SK-MEL-5 (cell line): ENCODE data around the gene CYP27C1. TPM values are rescaled to one million over a fixed set of nuclear protein-coding genes. Genes with fewer than 3 reads are reported as not detected.
"Not testable (repeated sequence)": the region's sequence is repeated elsewhere in the genome, so short reads cannot be mapped to it uniquely, and the experiment has no call there.

Source experiments
- DNase-seq: peaks from one replicate; pipeline ENCODE4 v3.0.0-alpha.2; 2016; ENCODE audit warnings: low read depth, low spot score
- in situ Hi-C: cut with HindIII; loops from 2 replicates; pipeline ENCODE4 v1.10.0; 2016; ENCODE audit warnings: low sequenced_read_pairs, high pct_unique_total_duplicates, low pct_unique_long_range_greater_than_20kb
- total RNA-seq: library from RNA; depleted of rRNA; stranded (reverse); fragments of >200 nt; shearing (Covaris generic); gene quantifications from 2 replicates; pipeline ENCODE4 v1.2.3, GENCODE V29; 2014

CYP27C1 gene
- total RNA-seq, 1 experiment from 2014 or later = 0.26 TPM

- in situ Hi-C loops = no loop called here
- DNase-seq = no peak
Observed at GRCh38 chr2:127163921-127164320, 56.2 kb downstream of the CYP27C1 start.

DNA sequence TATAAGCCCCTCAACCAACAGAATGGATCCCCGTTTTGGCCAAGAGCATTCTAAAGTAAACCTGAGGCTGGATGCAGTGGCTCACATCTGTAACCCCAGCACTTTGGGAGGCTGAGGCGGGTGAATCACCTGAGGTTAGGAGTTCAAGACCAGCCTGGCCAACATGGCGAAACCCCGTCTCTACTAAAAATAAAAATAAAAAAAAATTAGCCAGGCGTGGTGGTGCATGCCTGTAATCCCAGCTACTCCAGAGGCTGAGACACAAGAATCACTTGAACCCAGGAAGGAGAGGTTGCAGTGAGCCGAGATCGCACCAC is 57.1 kb downstream of the CYP27C1 start:
- DNase-seq, in situ Hi-C loops: not testable (repeated sequence)

- in situ Hi-C loops = no loop called here
- DNase-seq = no peak
Observed at GRCh38 chr2:127162261-127163089, 57.6 kb downstream of the CYP27C1 start.

- in situ Hi-C loops = no loop called here
- DNase-seq = no peak
Observed at GRCh38 chr2:127161176-127162136, 58.6 kb downstream of the CYP27C1 start.

DNA sequence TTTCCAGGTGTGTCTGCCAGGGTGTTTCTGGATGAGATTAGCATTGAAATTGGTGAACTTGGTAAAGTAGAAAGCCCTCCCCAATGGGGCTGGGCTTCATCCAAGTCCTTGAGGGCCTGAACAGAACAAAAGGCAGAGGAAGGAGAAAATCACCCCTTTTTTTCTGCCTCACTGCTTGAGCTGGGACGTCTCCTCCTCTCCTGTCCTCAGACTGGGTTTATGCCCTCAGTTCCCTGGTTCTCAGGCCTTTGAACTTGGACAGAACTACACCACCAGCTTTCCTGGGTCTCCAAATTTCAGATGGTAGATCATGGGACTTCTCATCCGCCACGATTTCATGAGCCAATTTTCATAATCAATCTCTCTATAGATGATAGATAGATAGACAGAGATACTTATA is 59.4 kb downstream of the CYP27C1 start:
- in situ Hi-C loops = no loop called here
- DNase-seq = no peak

DNA sequence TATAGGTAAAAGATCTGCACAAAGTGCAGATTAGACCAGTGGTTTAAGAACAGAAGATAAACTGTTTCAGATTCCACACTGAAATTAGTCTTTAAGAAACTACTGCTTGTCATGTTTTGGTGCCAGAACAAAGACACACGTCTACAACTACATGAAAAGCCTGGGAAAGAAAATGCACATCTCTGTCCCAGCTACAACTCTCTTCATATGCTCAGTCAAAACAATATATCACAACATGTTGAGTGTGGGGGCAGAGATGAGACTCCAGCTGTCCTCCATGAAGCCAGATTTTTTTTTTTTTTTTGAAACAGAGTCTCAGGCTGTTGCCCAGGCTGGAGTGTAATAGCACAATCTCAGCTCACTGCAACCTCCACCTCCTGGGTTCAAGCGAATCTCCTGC is 60.6 kb downstream of the CYP27C1 start:
- in situ Hi-C loops = no loop called here
- no peak for DNase-seq

DNA sequence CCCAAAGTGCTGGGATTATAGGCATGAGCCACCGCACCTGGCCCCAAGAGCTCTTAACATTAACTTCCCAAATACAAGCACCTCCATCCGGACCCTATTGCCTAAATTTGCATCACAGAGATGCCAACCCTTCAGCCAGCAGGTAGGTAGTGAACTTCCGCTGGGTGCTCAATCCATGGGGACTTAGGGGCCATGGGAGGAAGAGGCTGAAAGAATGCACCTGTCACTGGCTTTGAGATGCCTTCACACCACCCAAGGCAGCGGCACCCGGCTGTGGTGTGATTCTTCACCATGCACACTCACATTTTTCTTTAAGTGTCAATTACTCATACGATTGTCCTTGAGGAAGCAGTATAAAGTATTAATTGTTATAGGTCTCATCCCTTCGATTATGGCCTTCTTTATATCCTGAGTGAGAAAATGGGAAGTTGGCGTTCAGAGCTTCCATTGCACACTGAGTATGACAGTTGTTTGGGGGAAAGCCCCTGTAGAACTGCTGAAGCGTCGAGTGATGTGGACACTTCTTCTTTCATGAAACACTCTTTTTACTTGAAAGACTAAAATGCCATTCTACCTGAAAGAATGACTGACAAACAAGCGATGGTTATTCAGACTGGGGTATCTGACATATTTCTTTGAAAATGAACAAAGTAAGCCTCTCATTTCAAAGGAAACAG is 61.3 kb downstream of the CYP27C1 start:
- DNase-seq = no peak
- in situ Hi-C loops = no loop called here

DNA sequence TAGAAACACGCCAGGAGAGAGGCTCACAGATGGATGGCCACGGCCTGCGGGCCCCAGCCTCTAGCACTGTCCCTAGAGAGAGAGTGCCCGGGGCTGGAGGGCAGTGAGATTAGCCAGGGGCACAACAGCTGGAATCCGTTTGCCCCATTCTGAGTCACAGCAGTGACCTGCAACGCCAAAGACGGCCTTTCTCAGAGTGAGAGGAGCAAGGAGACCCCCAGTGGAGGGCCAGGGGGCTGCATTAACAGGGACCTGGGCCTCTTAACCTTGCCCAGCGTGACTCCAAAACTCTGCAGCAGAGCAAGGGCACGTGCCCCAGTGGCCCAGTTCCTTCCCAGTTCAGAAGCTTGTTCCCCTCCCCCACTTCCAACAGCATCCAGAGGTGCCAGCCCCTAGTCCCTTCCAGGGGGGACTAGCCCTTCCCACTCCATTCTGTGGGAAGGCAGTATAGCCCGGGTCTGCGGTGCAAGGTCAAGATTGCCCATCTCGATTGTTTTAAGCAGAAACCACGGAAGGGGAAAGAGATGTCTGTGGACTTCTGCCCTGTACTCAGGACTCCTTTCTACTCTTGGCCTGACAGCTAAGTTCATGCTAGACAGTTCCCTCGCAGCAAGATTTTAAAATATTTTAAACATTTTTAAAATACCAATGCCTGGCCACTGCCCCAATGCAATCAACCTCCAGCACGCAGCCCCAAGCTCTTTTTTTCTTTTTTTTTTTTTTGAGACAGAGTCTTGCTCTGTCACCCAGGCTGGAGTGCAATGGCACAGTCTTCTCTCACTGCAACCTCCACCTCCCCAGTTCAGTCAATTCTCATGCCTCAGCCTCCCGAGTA is 62.2 kb downstream of the CYP27C1 start:
- peak; percentile 13 for DNase-seq
- in situ Hi-C loops = no loop called here

DNA sequence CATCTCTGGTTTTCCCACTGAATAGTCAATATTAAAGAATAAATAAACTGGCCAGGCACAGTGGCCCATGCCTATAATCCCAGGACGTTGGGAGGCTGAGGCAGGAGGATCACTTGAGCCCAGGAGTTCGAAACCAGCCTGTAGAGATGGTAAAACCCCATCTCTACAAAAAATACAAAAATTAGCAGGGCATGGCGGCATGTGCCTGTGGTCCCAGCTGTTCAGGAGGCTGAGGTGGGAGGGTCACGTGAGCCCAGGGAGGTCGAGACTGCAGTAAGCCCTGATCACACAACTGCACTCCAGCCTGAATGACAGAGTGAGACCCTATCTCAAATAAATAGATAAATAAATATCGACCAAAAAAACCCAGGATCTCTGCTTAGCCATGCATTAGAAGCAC is 63.0 kb downstream of the CYP27C1 start:
- no peak for DNase-seq
- in situ Hi-C loops = no loop called here

- peak; percentile 9 for DNase-seq
- in situ Hi-C loops = no loop called here
Observed at GRCh38 chr2:127155947-127156346, 64.2 kb downstream of the CYP27C1 start.

GRCh38 chr2:127155028-127155581 is 65.0 kb downstream of the CYP27C1 start:
- in situ Hi-C loops = no loop called here
- DNase-seq = no peak

DNA sequence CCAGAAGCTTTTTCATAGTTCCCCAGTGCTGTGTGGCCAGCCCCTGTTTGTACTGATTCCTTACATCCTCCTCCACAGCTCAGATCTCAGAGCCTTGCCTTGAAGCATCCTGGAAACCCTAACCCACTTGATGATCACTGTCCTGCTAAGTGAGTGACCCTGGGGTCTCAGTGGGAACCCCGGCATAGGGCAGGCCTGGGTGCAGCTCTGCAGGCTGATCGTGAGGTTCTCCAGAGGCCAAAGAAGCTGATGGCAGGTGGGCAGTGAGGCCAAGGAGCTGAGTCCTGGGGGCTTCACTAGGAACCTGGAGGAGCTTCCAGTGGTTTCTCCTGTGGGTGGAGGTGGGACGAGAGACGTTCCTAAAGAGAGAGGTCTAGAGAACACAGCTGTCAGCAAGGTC is 65.7 kb downstream of the CYP27C1 start:
- DNase-seq = no peak
- in situ Hi-C loops = no loop called here

GRCh38 chr2:127153691-127154158 is 66.4 kb downstream of the CYP27C1 start:
- DNase-seq = no peak
- in situ Hi-C loops = no loop called here

DNA sequence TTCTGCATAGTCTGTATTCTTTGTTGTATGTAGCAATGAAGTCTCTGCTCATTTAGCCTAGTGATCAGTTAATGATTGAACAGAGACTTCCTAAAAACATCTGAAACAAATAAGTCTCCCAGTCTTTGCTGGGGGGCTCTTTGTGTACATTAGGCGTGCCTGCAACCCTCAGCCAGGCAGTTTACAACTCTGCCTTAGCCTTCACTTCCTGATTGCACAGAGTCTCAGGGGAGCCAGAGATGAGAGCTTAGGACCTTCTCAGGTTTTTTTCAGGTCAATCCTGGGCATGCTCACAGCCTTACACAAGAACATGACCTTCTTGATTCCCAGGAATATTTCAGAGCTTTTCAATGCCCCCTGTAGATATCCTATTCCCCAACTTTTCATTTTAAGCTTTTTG is 69.1 kb downstream of the CYP27C1 start:
- DNase-seq = no peak
- in situ Hi-C loops = no loop called here

GRCh38 chr2:127149384-127149783 is 70.7 kb downstream of the CYP27C1 start:
- in situ Hi-C loops = no loop called here
- DNase-seq = no peak

DNA sequence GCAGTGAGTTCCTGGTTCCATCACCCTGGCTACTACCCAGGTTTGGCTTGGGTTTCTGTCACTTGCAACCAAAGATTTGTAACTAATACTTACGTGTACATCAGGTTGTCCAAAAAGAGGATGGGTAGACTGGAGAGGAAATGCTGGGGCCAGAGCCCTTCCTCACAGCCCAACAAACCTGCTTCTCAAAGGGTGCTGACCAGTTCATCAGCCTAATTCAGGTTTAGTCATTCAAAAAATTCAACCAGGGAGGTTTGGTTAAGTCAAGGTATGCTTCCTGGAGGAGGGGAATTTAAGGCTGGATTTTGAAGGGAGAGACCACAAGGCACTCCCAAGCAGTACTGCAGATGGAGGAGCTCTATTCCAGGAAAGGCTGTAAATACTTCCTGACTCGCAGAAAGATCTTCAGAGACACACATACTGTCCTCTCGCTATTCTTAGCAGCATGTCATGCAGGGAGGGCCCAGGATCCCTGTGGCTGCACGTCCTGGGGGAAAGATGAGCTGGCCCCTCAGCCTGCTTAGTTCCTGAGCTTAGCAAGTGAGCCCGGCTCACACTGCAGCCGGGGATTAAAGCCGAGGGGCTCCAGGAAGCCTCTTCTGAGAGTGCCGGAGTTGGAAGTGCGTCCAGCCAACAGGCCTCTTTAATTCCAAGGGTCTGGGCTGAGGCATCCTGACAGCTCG is 73.1 kb downstream of the CYP27C1 start:
- in situ Hi-C loops = no loop called here
- no peak for DNase-seq
